GM12878 (cell line): Measurements from ENCODE around the gene CXCL12. TPM values are rescaled to one million over a fixed set of nuclear protein-coding genes. Genes with fewer than 3 reads are reported as not detected.

Experiments used
- BCL11A ChIP-seq: IDR thresholded peaks from 2 replicates; pipeline ENCODE4 v1.6.1; 2011; ENCODE audit warnings: low read depth, low read length
- HCFC1 ChIP-seq: fragments of 150-350 bp; IDR thresholded peaks from 2 replicates; pipeline ENCODE4 v1.6.1; 2014; ENCODE audit warnings: low read length
- MTA2 ChIP-seq: fragments of 450-650 bp; IDR thresholded peaks from 2 replicates; pipeline ENCODE4 v1.6.1; 2016; ENCODE audit warnings: low read depth, mild to moderate bottlenecking, moderate library complexity
- NFIC ChIP-seq: IDR thresholded peaks from 2 replicates; pipeline ENCODE4 v1.6.1; 2012; ENCODE audit warnings: low read depth, mild to moderate bottlenecking, inconsistent platforms, low read length, moderate library complexity
- PAX5 ChIP-seq: IDR thresholded peaks from 2 replicates; pipeline ENCODE4 v1.6.1; 2011; ENCODE audit warnings: low read depth, low read length, borderline replicate concordance
- RB1 ChIP-seq: fragments of 450-650 bp; formaldehyde crosslinking; IDR thresholded peaks from 2 replicates; pipeline ENCODE4 v1.6.1; 2017; ENCODE audit warnings: mild to moderate bottlenecking, borderline replicate concordance
- SPI1 ChIP-seq: IDR thresholded peaks from 2 replicates; pipeline ENCODE4 v1.6.1; 2011; ENCODE audit warnings: low read depth, mild to moderate bottlenecking, low read length, moderate library complexity, borderline replicate concordance; ENCODE audit not compliant: insufficient read depth
- SUPT20H ChIP-seq: IDR thresholded peaks from 2 replicates; pipeline ENCODE4 v1.6.1; 2011; ENCODE audit warnings: low read depth, mild to moderate bottlenecking, low read length, moderate library complexity, borderline replicate concordance; ENCODE audit not compliant: control insufficient read depth
- ZNF274 ChIP-seq: IDR thresholded peaks from one replicate; pipeline ENCODE4 v1.8.0; 2011; ENCODE audit not compliant: insufficient read length, insufficient read depth
- polyA plus RNA-seq, 11 experiments: library from polyadenylated mRNA; depleted of rRNA in 4 of 11; unstranded in 6 of 11; stranded (reverse) in 5 of 11; fragments of >200 nt; fragmentation: Nextera tagmentation in 4 of 11; fragmentation: Illumina TruSeq in 1 of 11; extraction: Ambion mirVana in 4 of 11; extraction: Trizol in 1 of 11; gene quantifications; 1 replicate in 1 of 11; 2 replicates in 10 of 11; pipeline versions ENCODE4 v1.2.1 to v1.2.3, GENCODE V29; 2011 to 2016; ENCODE audit warnings: inconsistent platforms in 2 of 11, missing spikeins in 2 of 11, low read depth in 1 of 11
- total RNA-seq, 4 experiments: library from RNA; depleted of rRNA in 3 of 4; stranded (reverse); fragments of >200 nt in 3 of 4; fragmentation: Illumina TruSeq in 1 of 4; extraction: Trizol in 1 of 4; gene quantifications; 2 replicates each; pipeline versions ENCODE4 v1.2.1 to v1.2.3, GENCODE V29; 2013 to 2021
- TF ChIP-seq, protein P1 (sequence below): fragments of 150-350 bp; IDR thresholded peaks from 2 replicates; pipeline ENCODE4 v1.6.1; 2014; ENCODE audit warnings: mild to moderate bottlenecking, low read depth, low read length
- TF ChIP-seq, protein P2 (sequence below): fragments of 450-650 bp; conservative IDR thresholded peaks from 2 replicates; pipeline ENCODE4 v1.6.1; 2017; ENCODE audit warnings: mild to moderate bottlenecking, moderate library complexity

CXCL12 gene
- total and polyA plus RNA-seq, 10 of the 15 experiments (the other 5 are each of a cell fraction or from before 2014, with no cell fraction given), result 0.03 to 4.5 (median 0.53) TPM

DNA sequence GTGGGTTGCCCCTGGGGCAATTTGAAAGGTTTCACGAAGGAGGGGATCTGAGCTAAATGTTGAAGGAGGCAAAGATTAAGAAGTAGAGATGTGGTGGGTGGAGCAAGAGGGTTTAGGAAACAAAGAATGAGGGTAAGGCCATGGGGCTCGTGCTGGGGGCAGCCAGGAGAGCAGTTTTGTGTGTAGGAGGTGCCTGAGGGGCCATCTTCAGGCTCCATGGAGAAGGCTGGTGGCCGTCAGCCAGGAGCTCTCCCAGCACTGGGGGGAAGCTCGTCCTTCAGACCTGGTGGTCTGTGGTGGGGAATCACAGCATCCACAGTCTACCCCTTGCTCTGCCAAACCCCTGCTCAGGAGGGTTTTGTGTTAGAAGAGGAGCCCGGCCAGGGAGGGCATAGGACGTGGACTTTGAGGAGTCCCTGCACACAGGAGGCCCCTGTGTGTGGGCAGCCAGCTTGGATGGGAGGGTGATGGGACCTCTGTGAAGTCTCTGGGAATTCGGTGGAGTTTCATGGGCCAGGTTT is 11.8 kb upstream of the CXCL12 start (continued):
- TF ChIP-seq BCL11A (no peak), MTA2 (no peak), SUPT20H (no peak), HCFC1 (no peak), SPI1 (no peak), RB1 (no peak), PAX5 (no peak), ZNF274 (no peak), NFIC (no peak)
- TF ChIP-seq, protein P1, sequence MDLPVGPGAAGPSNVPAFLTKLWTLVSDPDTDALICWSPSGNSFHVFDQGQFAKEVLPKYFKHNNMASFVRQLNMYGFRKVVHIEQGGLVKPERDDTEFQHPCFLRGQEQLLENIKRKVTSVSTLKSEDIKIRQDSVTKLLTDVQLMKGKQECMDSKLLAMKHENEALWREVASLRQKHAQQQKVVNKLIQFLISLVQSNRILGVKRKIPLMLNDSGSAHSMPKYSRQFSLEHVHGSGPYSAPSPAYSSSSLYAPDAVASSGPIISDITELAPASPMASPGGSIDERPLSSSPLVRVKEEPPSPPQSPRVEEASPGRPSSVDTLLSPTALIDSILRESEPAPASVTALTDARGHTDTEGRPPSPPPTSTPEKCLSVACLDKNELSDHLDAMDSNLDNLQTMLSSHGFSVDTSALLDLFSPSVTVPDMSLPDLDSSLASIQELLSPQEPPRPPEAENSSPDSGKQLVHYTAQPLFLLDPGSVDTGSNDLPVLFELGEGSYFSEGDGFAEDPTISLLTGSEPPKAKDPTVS, result no peak
- TF ChIP-seq, protein P2, sequence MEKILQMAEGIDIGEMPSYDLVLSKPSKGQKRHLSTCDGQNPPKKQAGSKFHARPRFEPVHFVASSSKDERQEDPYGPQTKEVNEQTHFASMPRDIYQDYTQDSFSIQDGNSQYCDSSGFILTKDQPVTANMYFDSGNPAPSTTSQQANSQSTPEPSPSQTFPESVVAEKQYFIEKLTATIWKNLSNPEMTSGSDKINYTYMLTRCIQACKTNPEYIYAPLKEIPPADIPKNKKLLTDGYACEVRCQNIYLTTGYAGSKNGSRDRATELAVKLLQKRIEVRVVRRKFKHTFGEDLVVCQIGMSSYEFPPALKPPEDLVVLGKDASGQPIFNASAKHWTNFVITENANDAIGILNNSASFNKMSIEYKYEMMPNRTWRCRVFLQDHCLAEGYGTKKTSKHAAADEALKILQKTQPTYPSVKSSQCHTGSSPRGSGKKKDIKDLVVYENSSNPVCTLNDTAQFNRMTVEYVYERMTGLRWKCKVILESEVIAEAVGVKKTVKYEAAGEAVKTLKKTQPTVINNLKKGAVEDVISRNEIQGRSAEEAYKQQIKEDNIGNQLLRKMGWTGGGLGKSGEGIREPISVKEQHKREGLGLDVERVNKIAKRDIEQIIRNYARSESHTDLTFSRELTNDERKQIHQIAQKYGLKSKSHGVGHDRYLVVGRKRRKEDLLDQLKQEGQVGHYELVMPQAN, result no peak
